Ecto neural progenitor cell (in vitro differentiated cells): Measurements from ENCODE around the gene TAF1B.

Experiments used
- DNase-seq: peaks from one replicate; pipeline ENCODE4 v3.0.0-alpha.2; 2018; ENCODE audit warnings: low spot score

TAF1B gene

GRCh38 chr2:9808334-9809063 is 34.8 kb upstream of the TAF1B start:
- DNase-seq: no peak

- DNase-seq: no peak
These were observed 34.3 kb upstream of the TAF1B start for GRCh38 chr2:9809064-9809356.

GRCh38 chr2:9809448-9810088 is 33.7 kb upstream of the TAF1B start:
- DNase-seq: no peak

- DNase-seq: no peak
These were observed 32.1 kb upstream of the TAF1B start for GRCh38 chr2:9811216-9811615.

GRCh38 chr2:9811679-9812511 is 31.4 kb upstream of the TAF1B start:
- DNase-seq: peak; percentile 54

- no peak for DNase-seq
These were observed 30.3 kb upstream of the TAF1B start for GRCh38 chr2:9812945-9813311.

GRCh38 chr2:9813312-9814128 is 29.8 kb upstream of the TAF1B start:
- DNase-seq: peak; percentile 90

- peak; percentile 55 for DNase-seq
These were observed 29.0 kb upstream of the TAF1B start for GRCh38 chr2:9814129-9814868.

GRCh38 chr2:9815076-9815475 is 28.2 kb upstream of the TAF1B start:
- DNase-seq: peak; percentile 31

- DNase-seq: no peak
These were observed 27.4 kb upstream of the TAF1B start for GRCh38 chr2:9815844-9816279.

GRCh38 chr2:9818097-9818496 is 25.2 kb upstream of the TAF1B start:
- no peak for DNase-seq

GRCh38 chr2:9819551-9819950 is 23.7 kb upstream of the TAF1B start:
- no peak for DNase-seq

GRCh38 chr2:9820020-9820973 is 23.0 kb upstream of the TAF1B start:
- no peak for DNase-seq

- DNase-seq: no peak
These were observed 21.3 kb upstream of the TAF1B start for GRCh38 chr2:9821805-9822445.

GRCh38 chr2:9824441-9824840 is 18.8 kb upstream of the TAF1B start:
- DNase-seq: no peak

- no peak for DNase-seq
These were observed 18.1 kb upstream of the TAF1B start for GRCh38 chr2:9824956-9825720.

GRCh38 chr2:9826208-9826607 is 17.1 kb upstream of the TAF1B start:
- no peak for DNase-seq

GRCh38 chr2:9830685-9831410 is 12.4 kb upstream of the TAF1B start:
- DNase-seq: no peak
